NT2/D1 (cell line): Measurements from ENCODE around the gene ZBTB44.

Experiments
- SUZ12 ChIP-seq: IDR thresholded peaks from 2 replicates; pipeline ENCODE4 v1.6.1; 2011; ENCODE audit not compliant: insufficient read length, insufficient read depth; ENCODE audit errors: extremely low read depth
- YY1 ChIP-seq: IDR thresholded peaks from 2 replicates; pipeline ENCODE4 v1.6.1; 2011; ENCODE audit not compliant: insufficient read length, insufficient read depth
- ZNF274 ChIP-seq: IDR thresholded peaks from 2 replicates; pipeline ENCODE4 v1.6.1; 2011; ENCODE audit warnings: mild to moderate bottlenecking, low read depth, low read length

- TF ChIP-seq SUZ12 (no peak), YY1 (no peak), ZNF274 (no peak)
These were observed 13.7 kb downstream of the ZBTB44 start for GRCh38 chr11:130301002-130301401.
